ENCODE results near the gene CTSZ. TPM values are rescaled to one million over a fixed set of nuclear protein-coding genes. Genes with fewer than 3 reads are reported as not detected.
"Not testable (repeated sequence)": the region's sequence is repeated elsewhere in the genome, so short reads cannot be mapped to it uniquely, and the experiment has no call there.

CTSZ gene
- total RNA-seq, 1 donor from 2014 or later, result 109 TPM

GRCh38 chr20:58987790-58988564, 19.1 kb downstream of the CTSZ start:
- Histone ChIP-seq H3K36me3 (ENCODE audit: control insufficient read depth, insufficient read depth, low read length) (peaks cover 1% of the 10 kb centered on the region), H3K27me3 (ENCODE audit: control insufficient read depth, insufficient read depth, low read length) (no peaks in the 10 kb centered on the region)
- DNase-seq (ENCODE audit: low read depth), result no peak

GRCh38 chr20:58986968-58987517, 20.0 kb downstream of the CTSZ start:
- Histone ChIP-seq H3K36me3 (ENCODE audit: control insufficient read depth, insufficient read depth, low read length) (no peaks in the 10 kb centered on the region), H3K4me3 (ENCODE audit: low read depth, low read length) (no peak overlapping the region), H3K27me3 (ENCODE audit: control insufficient read depth, insufficient read depth, low read length) (no peaks in the 10 kb centered on the region)
- TF ChIP-seq CTCF (IDR thresholded peaks at IDR 0.05; ENCODE audit: insufficient read depth, low read length, poor library complexity, severe bottlenecking), result no peak
- no peak for DNase-seq (ENCODE audit: low read depth)

More at GRCh38 chr20:58987790-58988564, 19.1 kb downstream of the CTSZ start:
- no peak overlapping the region for H3K4me3 ChIP-seq (ENCODE audit: low read depth, low read length)
- TF ChIP-seq CTCF (IDR thresholded peaks at IDR 0.05; ENCODE audit: insufficient read depth, low read length, poor library complexity, severe bottlenecking), result no peak

- no peak for TF ChIP-seq CTCF (IDR thresholded peaks at IDR 0.05; ENCODE audit: insufficient read depth, low read length, poor library complexity, severe bottlenecking)
- H3K27me3 ChIP-seq (ENCODE audit: control insufficient read depth, insufficient read depth, low read length), result no peaks in the 10 kb centered on the region
- H3K36me3 ChIP-seq (ENCODE audit: control insufficient read depth, insufficient read depth, low read length), result no peaks in the 10 kb centered on the region
- DNase-seq (ENCODE audit: low read depth), result no peak
- H3K4me3 ChIP-seq (ENCODE audit: low read depth, low read length), result no peak overlapping the region
Measured at GRCh38 chr20:58986286-58986967, 20.6 kb downstream of the CTSZ start.

- DNase-seq (ENCODE audit: low read depth), result no peak
- no peaks in the 10 kb centered on the region for H3K27me3 ChIP-seq (ENCODE audit: control insufficient read depth, insufficient read depth, low read length)
- H3K4me3 ChIP-seq (ENCODE audit: low read depth, low read length), result no peak overlapping the region
- H3K36me3 ChIP-seq (ENCODE audit: control insufficient read depth, insufficient read depth, low read length), result no peaks in the 10 kb centered on the region
- no peak for TF ChIP-seq CTCF (IDR thresholded peaks at IDR 0.05; ENCODE audit: insufficient read depth, low read length, poor library complexity, severe bottlenecking)
Measured at GRCh38 chr20:58985656-58986055, 21.4 kb downstream of the CTSZ start.

GRCh38 chr20:58984691-58985090, 22.4 kb downstream of the CTSZ start:
- no peaks in the 10 kb centered on the region for H3K36me3 ChIP-seq (ENCODE audit: control insufficient read depth, insufficient read depth, low read length)
- DNase-seq (ENCODE audit: low read depth), result no peak
- no peaks in the 10 kb centered on the region for H3K27me3 ChIP-seq (ENCODE audit: control insufficient read depth, insufficient read depth, low read length)
- TF ChIP-seq CTCF (IDR thresholded peaks at IDR 0.05; ENCODE audit: insufficient read depth, low read length, poor library complexity, severe bottlenecking), result no peak
- H3K4me3 ChIP-seq (ENCODE audit: low read depth, low read length), result no peak overlapping the region

- not testable (repeated sequence) for H3K27me3 ChIP-seq (ENCODE audit: control insufficient read depth, insufficient read depth, low read length); H3K36me3 ChIP-seq (ENCODE audit: control insufficient read depth, insufficient read depth, low read length); H3K4me3 ChIP-seq (ENCODE audit: low read depth, low read length); DNase-seq (ENCODE audit: low read depth)
Measured at GRCh38 chr20:58983115-58983468, 24.0 kb downstream of the CTSZ start.
